Renal pelvis (tissue), 12 donors: ENCODE data around the gene LRRC37A. TPM values are rescaled to one million over a fixed set of nuclear protein-coding genes. Genes with fewer than 3 reads are reported as not detected.
"Not testable (repeated sequence)": the region's sequence is repeated elsewhere in the genome, so short reads cannot be mapped to it uniquely, and the experiment has no call there.

Experiments
- DNase-seq: peaks from one replicate; pipeline ENCODE4 v3.0.0-alpha.2; 2013
- long read RNA-seq, 16 experiments: transcript quantifications; one replicate each; lab custom pipeline, GENCODE V29; 2026
- polyA plus RNA-seq, 3 donors: library from polyadenylated mRNA; unstranded; fragments of 120-200 nt; gene quantifications; one replicate each; pipeline ENCODE4 v1.2.1, GENCODE V29; 2013; ENCODE audit not compliant: insufficient read length in 3 of 3

LRRC37A gene
- polyA plus RNA-seq = 1 to 10 TPM; 4.4 to 8.2 (median 6.4) TPM
- long read RNA-seq, donor 1, partial matches to known transcripts = 31 of 31 reads
- long read RNA-seq, donor 1, other reads (novel, unspliced or antisense) = 0 of 31 reads
- long read RNA-seq, donor 2 = 0 reads
- long read RNA-seq, donor 3 = 0 reads
- long read RNA-seq, donor 4 = 0 reads
- long read RNA-seq, donor 5 = 0 reads
- long read RNA-seq, donor 6 = 0 reads
- long read RNA-seq, donor 7 = 0 reads
- long read RNA-seq, donor 8, partial matches to known transcripts = 5 of 10 reads
- long read RNA-seq, donor 8, other reads (novel, unspliced or antisense) = 5 of 10 reads
- long read RNA-seq, donor 9, partial matches to known transcripts = 9 of 9 reads
- long read RNA-seq, donor 9, other reads (novel, unspliced or antisense) = 0 of 9 reads
- long read RNA-seq, donor 10, partial matches to known transcripts = 9 of 9 reads
- long read RNA-seq, donor 10, other reads (novel, unspliced or antisense) = 0 of 9 reads
- long read RNA-seq, donor 11 = 0 reads
- long read RNA-seq, donor 12, partial matches to known transcripts = 5 of 5 reads
- long read RNA-seq, donor 12, other reads (novel, unspliced or antisense) = 0 of 5 reads
- long read RNA-seq, donor 13 = 0 reads
- long read RNA-seq, donor 14 = 0 reads
- long read RNA-seq, donor 15 = 0 reads
- long read RNA-seq, donor 16 = 0 reads

- not testable (repeated sequence) for DNase-seq
Observed at GRCh38 chr17:46294831-46295230, at the start of gene LRRC37A. Gene LRRC37A (plus strand): TSS chr17:46295131. CDS start chr17:46295134, 3 bp downstream.

GRCh38 chr17:46249153-46249552, 45.8 kb upstream of the LRRC37A start:
- DNase-seq = not testable (repeated sequence)

- DNase-seq = not testable (repeated sequence)
Observed at GRCh38 chr17:46252804-46253203, 42.1 kb upstream of the LRRC37A start.

GRCh38 chr17:46253722-46254121, 41.2 kb upstream of the LRRC37A start:
- DNase-seq = not testable (repeated sequence)

- not testable (repeated sequence) for DNase-seq
Observed at GRCh38 chr17:46254215-46254614, 40.7 kb upstream of the LRRC37A start.

- not testable (repeated sequence) for DNase-seq
Observed at GRCh38 chr17:46256369-46256768, 38.6 kb upstream of the LRRC37A start.

GRCh38 chr17:46259845-46260661, 34.9 kb upstream of the LRRC37A start:
- not testable (repeated sequence) for DNase-seq

GRCh38 chr17:46262271-46262670, 32.7 kb upstream of the LRRC37A start:
- no peak for DNase-seq

GRCh38 chr17:46264456-46265198, 30.3 kb upstream of the LRRC37A start:
- no peak for DNase-seq

- DNase-seq = not testable (repeated sequence)
Observed at GRCh38 chr17:46266063-46266655, 28.8 kb upstream of the LRRC37A start.

- DNase-seq = peak; percentile 88
Observed at GRCh38 chr17:46266656-46267544, 28.0 kb upstream of the LRRC37A start.

- DNase-seq = no peak
Observed at GRCh38 chr17:46270032-46270431, 24.9 kb upstream of the LRRC37A start.

GRCh38 chr17:46273541-46274236, 21.2 kb upstream of the LRRC37A start:
- no peak for DNase-seq

GRCh38 chr17:46274238-46274637, 20.7 kb upstream of the LRRC37A start:
- DNase-seq = no peak

GRCh38 chr17:46276728-46277479, 18.0 kb upstream of the LRRC37A start:
- DNase-seq = not testable (repeated sequence)

- not testable (repeated sequence) for DNase-seq
Observed at GRCh38 chr17:46281336-46281735, 13.6 kb upstream of the LRRC37A start.

- not testable (repeated sequence) for DNase-seq
Observed at GRCh38 chr17:46282635-46283034, 12.3 kb upstream of the LRRC37A start.

GRCh38 chr17:46284467-46284866, 10.5 kb upstream of the LRRC37A start:
- not testable (repeated sequence) for DNase-seq
